ENCODE measurements around the gene PARN. TPM values are rescaled to one million over a fixed set of nuclear protein-coding genes. Genes with fewer than 3 reads are reported as not detected.
"Not testable (repeated sequence)": the region's sequence is repeated elsewhere in the genome, so short reads cannot be mapped to it uniquely, and the experiment has no call there.

PARN gene
- polyA plus RNA-seq, 4 donors: 32.4 to 44.7 (median 40.1) TPM

DNA sequence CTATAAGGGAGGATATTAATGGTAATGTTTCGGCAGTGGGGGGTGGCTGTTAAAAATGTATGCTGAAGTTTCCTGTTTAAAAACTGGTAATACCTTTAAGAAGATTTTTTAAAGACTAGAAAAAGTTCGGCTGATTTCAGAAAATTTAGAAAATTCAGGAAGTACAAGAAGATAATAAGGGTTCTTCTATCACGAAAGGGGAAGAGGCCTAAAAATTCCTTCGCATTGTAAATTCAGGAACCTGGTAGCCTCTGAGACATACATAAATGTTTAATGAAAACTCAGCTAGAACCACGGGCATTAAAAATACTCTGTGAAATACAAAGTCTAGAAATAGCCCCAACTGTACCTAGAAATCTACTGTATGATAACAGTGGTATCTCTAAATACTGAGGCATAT, 181.2 kb downstream of the PARN start:
- no peak for DNase-seq (ENCODE audit: low read depth in 4 of 4, low spot score in 3 of 4)

GRCh38 chr16:14447783-14448182, 182.3 kb downstream of the PARN start:
- DNase-seq (ENCODE audit: low read depth in 4 of 4, low spot score in 3 of 4): no peak

DNA sequence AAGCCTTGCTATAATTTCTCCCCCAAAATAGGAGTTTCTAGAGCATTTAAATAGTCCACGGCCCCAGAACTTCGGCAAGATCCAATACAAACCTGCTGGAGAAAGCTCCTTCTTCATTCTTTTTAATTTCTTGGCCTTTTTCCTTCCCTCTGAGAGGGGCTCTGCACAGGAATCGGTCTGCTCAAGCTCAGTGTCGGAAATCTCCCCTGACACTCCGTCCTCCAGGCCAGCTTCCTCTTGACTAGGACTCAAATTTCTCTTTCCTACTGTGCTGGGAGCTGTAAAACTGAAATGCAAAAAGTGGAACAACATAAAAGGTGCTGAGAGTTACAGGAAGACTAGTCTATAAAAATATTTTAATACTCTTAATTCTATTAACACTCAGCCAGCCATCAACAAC, 183.3 kb downstream of the PARN start:
- DNase-seq (ENCODE audit: low read depth in 4 of 4, low spot score in 3 of 4): no peak

- no peak for DNase-seq (ENCODE audit: low read depth in 4 of 4, low spot score in 3 of 4)
Measured at GRCh38 chr16:14445937-14446715, 183.9 kb downstream of the PARN start.

DNA sequence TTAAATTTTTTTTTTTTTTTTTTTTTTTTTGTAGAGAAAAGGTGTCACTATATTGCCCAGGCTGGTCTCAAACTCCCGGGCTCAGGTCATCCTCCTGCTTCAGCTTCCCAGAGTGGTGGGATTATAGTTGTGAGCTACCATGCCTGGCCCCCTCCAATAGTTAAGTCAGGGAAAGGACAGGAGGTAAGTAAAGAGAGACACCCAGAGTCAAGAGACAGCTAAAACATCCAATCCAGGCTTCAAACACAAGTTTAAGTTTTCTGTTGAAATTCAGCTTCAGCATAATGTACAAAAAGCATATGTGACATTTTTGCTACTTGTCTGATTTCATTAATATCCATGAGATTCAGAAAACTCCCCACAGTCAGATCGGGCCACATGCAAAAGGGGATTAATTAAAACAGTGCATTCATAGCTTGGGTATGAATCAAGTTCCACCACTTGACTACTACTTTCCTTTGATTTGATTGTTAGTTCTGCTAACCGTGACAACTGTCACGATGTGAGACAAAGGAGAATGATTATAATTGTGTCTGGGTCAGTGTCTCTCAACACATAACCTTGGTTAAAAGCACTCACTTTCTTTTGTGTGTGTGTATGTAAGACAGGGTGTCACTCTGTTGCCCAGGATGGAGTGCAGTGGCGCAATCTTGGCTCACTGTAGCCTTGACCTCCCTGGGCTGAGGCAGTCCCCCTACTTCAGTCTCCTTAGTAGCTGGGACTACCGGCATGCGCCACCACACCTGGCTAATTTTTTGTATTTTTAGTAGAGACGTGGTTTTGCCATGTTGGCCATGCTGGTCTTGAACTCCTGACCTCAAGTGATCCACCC, 184.9 kb downstream of the PARN start:
- DNase-seq (ENCODE audit: low read depth in 4 of 4, low spot score in 3 of 4): no peak

DNA sequence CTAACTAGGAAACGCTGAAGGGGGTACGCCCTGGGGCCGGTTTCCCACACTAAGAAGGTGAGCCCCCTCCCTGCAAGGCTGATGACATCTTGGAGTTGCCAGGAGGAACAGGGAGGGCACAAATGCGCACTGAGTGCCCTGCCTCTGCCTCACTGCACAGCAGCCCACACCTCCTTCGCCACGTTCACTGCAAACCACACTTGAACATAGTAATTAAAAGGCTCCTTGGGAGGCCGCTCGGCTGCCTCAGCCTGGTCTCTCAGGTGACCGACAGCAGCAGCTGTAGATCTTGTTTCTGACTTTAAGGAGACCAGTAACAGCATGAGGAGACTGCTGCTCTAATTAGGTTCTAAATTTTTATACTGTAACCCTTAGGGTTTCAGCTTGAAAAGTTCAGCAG, 188.5 kb downstream of the PARN start:
- peak in 1 of 4 donors; percentile 6 for DNase-seq (ENCODE audit: low read depth in 4 of 4, low spot score in 3 of 4)

GRCh38 chr16:14438256-14438655, 191.8 kb downstream of the PARN start:
- no peak for DNase-seq (ENCODE audit: low read depth in 4 of 4, low spot score in 3 of 4)

- no peak for DNase-seq (ENCODE audit: low read depth in 4 of 4, low spot score in 3 of 4)
Measured at GRCh38 chr16:14437426-14437825, 192.6 kb downstream of the PARN start.

GRCh38 chr16:14436401-14436955, 193.6 kb downstream of the PARN start:
- DNase-seq (ENCODE audit: low read depth in 4 of 4, low spot score in 3 of 4): no peak

- DNase-seq (ENCODE audit: low read depth in 4 of 4, low spot score in 3 of 4): no peak
Measured at GRCh38 chr16:14434860-14435259, 195.2 kb downstream of the PARN start.

- DNase-seq (ENCODE audit: low read depth in 4 of 4, low spot score in 3 of 4): not testable (repeated sequence)
Measured at GRCh38 chr16:14428971-14429637, 201.0 kb downstream of the PARN start.

GRCh38 chr16:14428043-14428442, 202.0 kb downstream of the PARN start:
- no peak for DNase-seq (ENCODE audit: low read depth in 4 of 4, low spot score in 3 of 4)

GRCh38 chr16:14427371-14427948, 202.6 kb downstream of the PARN start:
- DNase-seq (ENCODE audit: low read depth in 4 of 4, low spot score in 3 of 4): no peak

DNA sequence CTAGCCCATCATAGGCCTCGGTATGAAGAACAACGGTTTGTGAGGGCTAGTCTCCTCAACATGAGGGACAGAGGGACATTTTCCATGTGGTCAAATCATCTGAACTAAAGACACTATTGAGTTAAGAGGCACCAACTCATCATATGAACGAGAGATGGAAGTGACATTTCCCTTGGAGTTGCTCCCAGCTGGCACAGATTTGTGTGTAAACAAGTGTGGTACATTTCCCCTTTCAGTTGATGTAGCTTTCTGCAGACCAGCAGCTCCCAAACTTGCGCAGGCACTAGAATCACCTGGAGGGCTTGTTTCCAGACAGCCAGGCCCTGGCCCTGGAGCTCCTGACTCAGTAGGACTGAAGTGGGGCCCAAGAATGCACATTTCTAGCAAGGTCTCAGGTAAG, 205.5 kb downstream of the PARN start:
- DNase-seq (ENCODE audit: low read depth in 4 of 4, low spot score in 3 of 4): no peak

- no peak for DNase-seq (ENCODE audit: low read depth in 4 of 4, low spot score in 3 of 4)
Measured at GRCh38 chr16:14423344-14423743, 206.7 kb downstream of the PARN start.

GRCh38 chr16:14420721-14421488, 209.2 kb downstream of the PARN start:
- no peak for DNase-seq (ENCODE audit: low read depth in 4 of 4, low spot score in 3 of 4)

GRCh38 chr16:14420243-14420642, 209.8 kb downstream of the PARN start:
- not testable (repeated sequence) for DNase-seq (ENCODE audit: low read depth in 4 of 4, low spot score in 3 of 4)

- no peak for DNase-seq (ENCODE audit: low read depth in 4 of 4, low spot score in 3 of 4)
Measured at GRCh38 chr16:14419817-14420216, 210.2 kb downstream of the PARN start.

- no peak for DNase-seq (ENCODE audit: low read depth in 4 of 4, low spot score in 3 of 4)
Measured at GRCh38 chr16:14418795-14419225, 211.2 kb downstream of the PARN start.

DNA sequence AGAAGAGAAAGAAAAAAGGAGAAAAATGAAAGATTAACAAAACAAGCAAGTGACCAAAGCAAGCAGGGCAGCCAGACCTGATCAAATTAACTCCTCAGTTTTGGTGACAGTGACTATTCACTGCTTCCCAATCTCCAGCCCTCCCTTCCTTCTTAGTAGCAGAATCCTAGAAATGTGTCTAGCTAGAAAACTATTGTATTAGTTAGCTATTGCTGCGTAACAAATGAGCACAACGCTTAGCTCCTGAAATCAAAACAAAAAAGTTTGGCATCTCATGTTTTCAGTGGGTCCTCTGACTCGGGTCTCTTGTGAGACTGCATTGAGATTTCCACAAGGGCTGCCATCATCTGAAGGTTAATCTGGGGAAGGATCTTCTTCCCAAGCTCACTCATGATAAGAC, 213.9 kb downstream of the PARN start:
- DNase-seq (ENCODE audit: low read depth in 4 of 4, low spot score in 3 of 4): no peak

Measured in right renal pelvis (tissue), 4 donors.